ENCODE results near the gene N4BP2.

The N4BP2 gene

GRCh38 chr4:40164459-40164858 is 107.8 kb downstream of the N4BP2 start:
- DNase-seq = no peak

GRCh38 chr4:40165916-40166315 is 109.3 kb downstream of the N4BP2 start:
- DNase-seq = no peak

GRCh38 chr4:40168070-40168469 is 111.4 kb downstream of the N4BP2 start:
- no peak for DNase-seq

- DNase-seq = no peak
Observed at GRCh38 chr4:40170588-40170987, 113.9 kb downstream of the N4BP2 start.

GRCh38 chr4:40173470-40173875 is 116.8 kb downstream of the N4BP2 start:
- DNase-seq = no peak

- no peak for DNase-seq
Observed at GRCh38 chr4:40176602-40177001, 120.0 kb downstream of the N4BP2 start.

GRCh38 chr4:40177591-40177990 is 120.9 kb downstream of the N4BP2 start:
- DNase-seq = no peak

- DNase-seq = no peak
Observed at GRCh38 chr4:40178672-40179071, 122.0 kb downstream of the N4BP2 start.

GRCh38 chr4:40179360-40179759 is 122.7 kb downstream of the N4BP2 start:
- no peak for DNase-seq

GRCh38 chr4:40180356-40180755 is 123.7 kb downstream of the N4BP2 start:
- DNase-seq = no peak

GRCh38 chr4:40182001-40182400 is 125.4 kb downstream of the N4BP2 start:
- no peak for DNase-seq

- no peak for DNase-seq
Observed at GRCh38 chr4:40182954-40183353, 126.3 kb downstream of the N4BP2 start.

GRCh38 chr4:40183615-40184411 is 127.2 kb downstream of the N4BP2 start:
- no peak for DNase-seq

- DNase-seq = no peak
Observed at GRCh38 chr4:40185830-40186664, 129.4 kb downstream of the N4BP2 start.

GRCh38 chr4:40186665-40187014 is 130.0 kb downstream of the N4BP2 start:
- no peak for DNase-seq

GRCh38 chr4:40187386-40187906 is 130.8 kb downstream of the N4BP2 start:
- no peak for DNase-seq

GRCh38 chr4:40190019-40190418 is 133.4 kb downstream of the N4BP2 start:
- DNase-seq = no peak

GRCh38 chr4:40190465-40190864 is 133.8 kb downstream of the N4BP2 start:
- DNase-seq = no peak

- DNase-seq = peak; percentile 51
Observed at GRCh38 chr4:40190880-40191815, 134.5 kb downstream of the N4BP2 start.

GRCh38 chr4:40192114-40193015 is 135.7 kb downstream of the N4BP2 start:
- no peak for DNase-seq

- peak; percentile 71 for DNase-seq
Observed at GRCh38 chr4:40193016-40193571, 136.4 kb downstream of the N4BP2 start.

All from CD4-positive, alpha-beta T cell treated with Interleukin-15 for 1 hour (primary cell).